Stomach (tissue), 9 donors: Measurements from ENCODE around the gene DYNC2I2. TPM values are rescaled to one million over a fixed set of nuclear protein-coding genes. Genes with fewer than 3 reads are reported as not detected.
"Not testable (repeated sequence)": the region's sequence is repeated elsewhere in the genome, so short reads cannot be mapped to it uniquely, and the experiment has no call there.

Experiments
- DNase-seq, 2 donors: peaks; one replicate each; pipeline versions ENCODE4 v3.0.0 to v3.0.0-alpha.2; 2013 to 2019
- H3K27ac ChIP-seq, 5 donors: fragments of 200-600 bp in 4 of 5; sonication (generic) in 4 of 5; one replicate each; pipeline ENCODE4 v1.5.1; 2013 to 2019; ENCODE audit warnings: mild to moderate bottlenecking in 1 of 5, moderate library complexity in 1 of 5
- H3K27me3 ChIP-seq, 3 donors: fragments of 200-600 bp; sonication (generic); one replicate each; pipeline ENCODE4 v1.5.1; 2017 to 2019; ENCODE audit warnings: mixed run types in 1 of 3
- H3K36me3 ChIP-seq, 4 donors: fragments of 200-600 bp; sonication (generic); 1 replicate in 3 of 4; 2 replicates in 1 of 4; pipeline ENCODE4 v1.5.1; 2016 to 2019
- H3K4me1 ChIP-seq, 4 donors: fragments of 200-600 bp; sonication (generic); one replicate each; pipeline ENCODE4 v1.5.1; 2016 to 2019
- H3K4me3 ChIP-seq, 4 donors: fragments of 200-600 bp; sonication (generic) in 3 of 4; one replicate each; pipeline ENCODE4 v1.5.1; 2016 to 2019; ENCODE audit warnings: mild to moderate bottlenecking in 1 of 4
- H3K9me3 ChIP-seq, 4 donors: fragments of 200-600 bp; sonication (generic); one replicate each; pipeline ENCODE4 v1.5.1; 2016 to 2019
- CTCF ChIP-seq, 7 experiments: fragments of 450-650 bp in 4 of 7; fragments of 200-600 bp in 3 of 7; sonication (generic) in 3 of 7; IDR thresholded peaks; one replicate each; pipeline ENCODE4 v1.5.1; 2016 to 2019; ENCODE audit warnings: antibody characterized with exemption in 7 of 7, control low read depth in 2 of 7, mild to moderate bottlenecking in 1 of 7
- EP300 ChIP-seq: sonication (generic); formaldehyde crosslinking; IDR thresholded peaks from one replicate; pipeline ENCODE4 v1.6.1; 2017; ENCODE audit warnings: antibody characterized with exemption
- POLR2A ChIP-seq, 4 donors: fragments of 450-650 bp; IDR thresholded peaks; one replicate each; pipeline ENCODE4 v1.6.1; 2016; ENCODE audit warnings: antibody characterized with exemption in 4 of 4, control low read depth in 2 of 4, mild to moderate bottlenecking in 1 of 4, moderate library complexity in 1 of 4
- POLR2AphosphoS5 ChIP-seq, 3 donors: sonication (generic); formaldehyde crosslinking; IDR thresholded peaks; one replicate each; pipeline ENCODE4 v1.6.1; 2016; ENCODE audit warnings: antibody characterized with exemption in 3 of 3
- WGBS, 5 donors: extraction: QIAGEN DNeasy Blood & Tissue Kit in 3 of 5; methylation state at CpG; one replicate each; pipeline versions ENCODE4 v1.1.5 to v1.1.7; 2013 to 2018; 5-methylcytosine and 5-hydroxymethylcytosine counted together
- intact Hi-C: fragments of 100-400 bp; cut with DNase I; formaldehyde crosslinking; loops from one replicate; pipeline ENCODE4 v1.15.1; 2023; ENCODE audit warnings: low total_unique reads
- polyA plus RNA-seq, 3 donors: library from polyadenylated mRNA; stranded (reverse); fragments of 200-250 nt; gene quantifications; one replicate each; pipeline ENCODE4 v1.2.3, GENCODE V29; 2013
- total RNA-seq, 5 donors: library from RNA; depleted of rRNA; stranded (reverse); fragments of >200 nt; gene quantifications; one replicate each; pipeline versions ENCODE4 v1.1.0 to v1.2.3, GENCODE V29; 2014 to 2016
- donor health status: healthy with polysubstance abuse.
- donor health status: Bipolar disorder and iron deficiency.
- donor health status: healthy.

DYNC2I2 gene
- total and polyA plus RNA-seq, 8 donors, result 2.9 to 125 (median 53.3) TPM

GRCh38 chr9:128653908-128654307 lies 2.7 kb downstream of the DYNC2I2 start:
- Histone ChIP-seq H3K27me3 (no peaks in the 10 kb centered on the region), H3K36me3 (no peaks in the 10 kb centered on the region), H3K27ac (no peak overlapping the region), H3K4me1 (peaks cover 7 to 13% (median 8%) of the 10 kb centered on the region in 4 donors), H3K9me3 (no peaks in the 10 kb centered on the region), H3K4me3 (no peak overlapping the region)
- TF ChIP-seq POLR2A (IDR thresholded peaks at IDR 0.05), result no peak
- no peak for TF ChIP-seq CTCF (IDR thresholded peaks at IDR 0.05)
- no peak for TF ChIP-seq POLR2AphosphoS5 (IDR thresholded peaks at IDR 0.05)
- TF ChIP-seq EP300, result no peak
- 95 to 97% (median 96%) methylated on average over 8 of the region's 8 CpGs for WGBS, 5 donors
- no peak for DNase-seq
- intact Hi-C loops, result no loop called here

GRCh38 chr9:128651798-128652197 lies 4.8 kb downstream of the DYNC2I2 start:
- Histone ChIP-seq H3K4me1 (peaks cover 7 to 13% (median 8%) of the 10 kb centered on the region in 4 donors), H3K36me3 (no peaks in the 10 kb centered on the region), H3K9me3 (no peaks in the 10 kb centered on the region), H3K4me3 (no peak overlapping the region), H3K27ac (no peak overlapping the region), H3K27me3 (no peaks in the 10 kb centered on the region)
- DNase-seq, result no peak
- 90 to 96% (median 93%) methylated on average over 5 of the region's 5 CpGs for WGBS, 5 donors
- intact Hi-C loops, result no loop called here
- no peak for TF ChIP-seq EP300
- no peak for TF ChIP-seq POLR2AphosphoS5 (IDR thresholded peaks at IDR 0.05)
- no peak for TF ChIP-seq CTCF (IDR thresholded peaks at IDR 0.05)
- no peak for TF ChIP-seq POLR2A (IDR thresholded peaks at IDR 0.05)

GRCh38 chr9:128648206-128648605 lies 8.4 kb downstream of the DYNC2I2 start:
- H3K4me3 ChIP-seq, H3K27ac ChIP-seq, H3K4me1 ChIP-seq, H3K27me3 ChIP-seq, H3K36me3 ChIP-seq, H3K9me3 ChIP-seq: not testable (repeated sequence)
- TF ChIP-seq CTCF (IDR thresholded peaks at IDR 0.05), result peak in 2 of 7 experiments; percentile 9 to 18
- peak; percentile 58 to 68 for DNase-seq
- WGBS, 5 donors, result 83 to 96% (median 90%) methylated on average over 7 to 9 of the region's 9 CpGs
- intact Hi-C loops, result loop anchor here (10.0 kb wide), 1 partner anchor 47 kb away; no protein-coding TSS in a partner anchor

- Histone ChIP-seq H3K4me3 (no peak overlapping the region), H3K36me3 (peaks cover 0 to 26% (median 19%) of the 10 kb centered on the region in 4 donors), H3K27me3 (no peaks in the 10 kb centered on the region), H3K27ac (no peak overlapping the region), H3K9me3 (no peaks in the 10 kb centered on the region), H3K4me1 (peaks cover 0 to 4% (median 0%) of the 10 kb centered on the region in 4 donors)
- no peak for DNase-seq
- intact Hi-C loops, result loop anchor here (10.0 kb wide), 1 partner anchor 51 kb away; no protein-coding TSS in a partner anchor
- 67 to 80% (median 75%) methylated on average over 12 of the region's 12 CpGs for WGBS, 5 donors
- no peak for TF ChIP-seq POLR2A (IDR thresholded peaks at IDR 0.05)
- no peak for TF ChIP-seq CTCF (IDR thresholded peaks at IDR 0.05)
- TF ChIP-seq POLR2AphosphoS5 (IDR thresholded peaks at IDR 0.05), result no peak
- no peak for TF ChIP-seq EP300
Measured at GRCh38 chr9:128643519-128644300, 12.9 kb downstream of the DYNC2I2 start.
